GM19099 (cell line): ENCODE measurements around the gene PPP3R1.

ENCODE experiments used
- POLR2A ChIP-seq: IDR thresholded peaks from 3 replicates; pipeline ENCODE4 v1.6.1; 2011; ENCODE audit warnings: low read depth; ENCODE audit not compliant: insufficient read length; ENCODE audit errors: extremely low read depth

Gene PPP3R1

GRCh38 chr2:68157402-68158133 lies 94.8 kb downstream of the PPP3R1 start, which contains the start of gene PNO1:
Gene PNO1, plus strand, starts transcription at chr2:68157888. Its CDS starts 47 bp downstream, at chr2:68157935.
- peak; percentile 49 for TF ChIP-seq POLR2A

GRCh38 chr2:68157002-68157401 lies 95.3 kb downstream of the PPP3R1 start:
- TF ChIP-seq POLR2A: no peak

GRCh38 chr2:68156419-68156818 lies 95.9 kb downstream of the PPP3R1 start:
- no peak for TF ChIP-seq POLR2A

GRCh38 chr2:68155618-68156017 lies 96.7 kb downstream of the PPP3R1 start:
- TF ChIP-seq POLR2A: no peak

GRCh38 chr2:68152681-68153347 lies 99.5 kb downstream of the PPP3R1 start:
- TF ChIP-seq POLR2A: no peak

GRCh38 chr2:68151037-68151436 lies 101.3 kb downstream of the PPP3R1 start:
- no peak for TF ChIP-seq POLR2A

GRCh38 chr2:68141875-68142274 lies 110.5 kb downstream of the PPP3R1 start:
- no peak for TF ChIP-seq POLR2A

- no peak for TF ChIP-seq POLR2A
Measured at GRCh38 chr2:68135448-68136320, 116.6 kb downstream of the PPP3R1 start.

- TF ChIP-seq POLR2A: no peak
Measured at GRCh38 chr2:68134554-68134953, 117.8 kb downstream of the PPP3R1 start.

- no peak for TF ChIP-seq POLR2A
Measured at GRCh38 chr2:68134120-68134519, 118.2 kb downstream of the PPP3R1 start.
